Heart right ventricle (tissue), 16 donors: ENCODE measurements around the gene CNOT3. TPM values are rescaled to one million over a fixed set of nuclear protein-coding genes. Genes with fewer than 3 reads are reported as not detected.

ENCODE experiments used
- ATAC-seq, 8 donors: fragments of 200-7000 bp; cut with Tn5 transposase; one replicate each; pipeline ENCODE4 v1.9.1; 2020; ENCODE audit warnings: mild to moderate bottlenecking in 8 of 8, moderate library complexity in 8 of 8, moderate number of reproducible peaks in 1 of 8
- DNase-seq, 2 donors: peaks; one replicate each; pipeline ENCODE4 v3.0.0-alpha.2; 2020
- H3K27ac ChIP-seq, 10 donors: fragments of 200-600 bp; sonication (generic) in 2 of 10; one replicate each; pipeline versions ENCODE4 v1.5.0 to v1.8.0; 2020 to 2022; ENCODE audit warnings: mild to moderate bottlenecking in 3 of 10
- H3K27me3 ChIP-seq, 7 donors: fragments of 200-600 bp; one replicate each; pipeline ENCODE4 v1.8.0; 2021 to 2022; ENCODE audit warnings: mild to moderate bottlenecking in 2 of 7
- H3K36me3 ChIP-seq, 9 donors: fragments of 200-600 bp; sonication (generic) in 1 of 9; one replicate each; pipeline versions ENCODE4 v1.5.0 to v1.8.0; 2020 to 2022; ENCODE audit warnings: mild to moderate bottlenecking in 2 of 9
- H3K4me1 ChIP-seq, 9 donors: fragments of 200-600 bp; sonication (generic) in 1 of 9; one replicate each; pipeline versions ENCODE4 v1.5.0 to v1.8.0; 2020 to 2022; ENCODE audit warnings: mild to moderate bottlenecking in 4 of 9
- H3K4me3 ChIP-seq, 10 donors: fragments of 200-600 bp; sonication (generic) in 2 of 10; one replicate each; pipeline versions ENCODE4 v1.5.0 to v1.8.0; 2020 to 2022; ENCODE audit warnings: mild to moderate bottlenecking in 7 of 10, moderate library complexity in 2 of 10
- H3K9me3 ChIP-seq, 11 donors: fragments of 200-600 bp in 10 of 11; sonication (generic) in 2 of 11; one replicate each; pipeline versions ENCODE4 v1.5.0 to v1.8.0; 2013 to 2022; ENCODE audit warnings: mild to moderate bottlenecking in 2 of 11, control low read depth in 1 of 11, moderate library complexity in 1 of 11
- WGBS, 2 donors: extraction: QIAGEN DNeasy Blood & Tissue Kit; methylation state at CpG; one replicate each; pipeline ENCODE4 v1.1.7; 2013; ENCODE audit warnings: inconsistent platforms in 1 of 2; 5-methylcytosine and 5-hydroxymethylcytosine counted together
- intact Hi-C, 10 donors: fragments of 100-400 bp; cut with DNase I; formaldehyde crosslinking; loops; one replicate each; pipeline versions ENCODE4 v1.11.1 to v1.14.2; 2022
- polyA plus RNA-seq, 2 donors: library from polyadenylated mRNA; stranded (reverse); fragments of 200-250 nt; gene quantifications; one replicate each; pipeline ENCODE4 v1.2.3, GENCODE V29; 2013
- total RNA-seq, 10 donors: library from RNA; stranded (reverse); fragmentation: NEBNext Ultra II Directional in 3 of 10; extraction: Animal tissue kit (Norgen Biotek cat#: 25700) in 3 of 10; gene quantifications; one replicate each; pipeline versions ENCODE4 v1.2.1 to v1.2.4, GENCODE V29; 2021 to 2023
- TF ChIP-seq, protein P1 (sequence below), 9 donors: fragments of 200-600 bp; sonication (generic) in 2 of 9; IDR thresholded peaks; one replicate each; pipeline versions ENCODE4 v1.5.0 to v1.8.0; 2021 to 2022; ENCODE audit warnings: antibody characterized with exemption in 9 of 9, mild to moderate bottlenecking in 5 of 9, moderate library complexity in 1 of 9
- donor health status: Arrhythmogenic right ventricular cardiomyopathy.
- donor health status: ischemic (EF 13 %, LVEDD 7.1; RV severe dilation, severe dysfunction).
- donor health status: healthy with polysubstance abuse.
- donor health status: DM: no; HTN: yes; CAD: no.
- donor health status: DM: no; HTN: no; CAD: no.
- donor health status: ischemic (EF 25% LVEDD 6.9; RV normal size, moderate dysfunction).
- donor health status: ischemic (EF 25% LVEDD 5.7; RV mildly dilated, moderate dysfunction).
- donor health status: healthy.
- donor health status: DM: yes; HTN: yes; CAD: no.
- donor health status: Ischemic cardiomyopathy.
- donor health status: ischemic (EF 35%, LVEDD 5.7; RV mildly dilated, moderate dysfunction).
- donor health status: nonischemic (EF 11% LVEDD 7.7; RV severe dilation, severe dysfunction).
- donor health status: DM: yes; HTN: yes; CAD: no.
- donor health status: PGD.
- donor health status: ischemic (EF 29% LVEDD 5.4; RV normal size, mild dysfunction).
- donor health status: nonischemic (EF 23%, LVEDD 6.1; RV moderate dilation, normal function).

The CNOT3 gene
- total and polyA plus RNA-seq, 12 donors: 14.5 to 27.8 (median 20.9) TPM

DNA sequence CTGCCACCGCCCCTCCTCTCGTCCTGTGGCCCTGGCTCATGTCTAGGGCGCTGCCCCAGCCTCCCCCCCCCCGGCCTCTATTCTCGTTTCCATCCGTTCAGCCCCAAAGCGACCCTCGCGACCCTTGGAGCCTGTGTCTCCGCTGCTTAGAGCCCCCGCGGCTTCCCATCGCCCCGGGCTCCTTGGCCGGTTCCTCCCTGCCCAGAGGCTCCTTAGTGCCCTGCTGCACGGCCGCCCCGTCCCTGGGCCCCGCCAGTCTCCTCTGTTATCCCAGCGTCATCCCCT, 9.2 kb upstream of the CNOT3 start:
- WGBS, 2 donors: 88 to 95% methylated on average over 12 to 20 of the region's 20 CpGs
- no peak for ATAC-seq
- TF ChIP-seq, protein P1, sequence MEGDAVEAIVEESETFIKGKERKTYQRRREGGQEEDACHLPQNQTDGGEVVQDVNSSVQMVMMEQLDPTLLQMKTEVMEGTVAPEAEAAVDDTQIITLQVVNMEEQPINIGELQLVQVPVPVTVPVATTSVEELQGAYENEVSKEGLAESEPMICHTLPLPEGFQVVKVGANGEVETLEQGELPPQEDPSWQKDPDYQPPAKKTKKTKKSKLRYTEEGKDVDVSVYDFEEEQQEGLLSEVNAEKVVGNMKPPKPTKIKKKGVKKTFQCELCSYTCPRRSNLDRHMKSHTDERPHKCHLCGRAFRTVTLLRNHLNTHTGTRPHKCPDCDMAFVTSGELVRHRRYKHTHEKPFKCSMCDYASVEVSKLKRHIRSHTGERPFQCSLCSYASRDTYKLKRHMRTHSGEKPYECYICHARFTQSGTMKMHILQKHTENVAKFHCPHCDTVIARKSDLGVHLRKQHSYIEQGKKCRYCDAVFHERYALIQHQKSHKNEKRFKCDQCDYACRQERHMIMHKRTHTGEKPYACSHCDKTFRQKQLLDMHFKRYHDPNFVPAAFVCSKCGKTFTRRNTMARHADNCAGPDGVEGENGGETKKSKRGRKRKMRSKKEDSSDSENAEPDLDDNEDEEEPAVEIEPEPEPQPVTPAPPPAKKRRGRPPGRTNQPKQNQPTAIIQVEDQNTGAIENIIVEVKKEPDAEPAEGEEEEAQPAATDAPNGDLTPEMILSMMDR (IDR thresholded peaks at IDR 0.05): no peak
- Histone ChIP-seq H3K27me3 (no peaks in the 10 kb centered on the region), H3K36me3 (peaks cover 4 to 95% (median 62%) of the 10 kb centered on the region in 9 donors), H3K4me3 (no peak overlapping the region), H3K4me1 (no peaks in the 10 kb centered on the region), H3K9me3 (no peaks in the 10 kb centered on the region), H3K27ac (no peak overlapping the region)
- intact Hi-C loops: no loop called here
- DNase-seq: no peak

DNA sequence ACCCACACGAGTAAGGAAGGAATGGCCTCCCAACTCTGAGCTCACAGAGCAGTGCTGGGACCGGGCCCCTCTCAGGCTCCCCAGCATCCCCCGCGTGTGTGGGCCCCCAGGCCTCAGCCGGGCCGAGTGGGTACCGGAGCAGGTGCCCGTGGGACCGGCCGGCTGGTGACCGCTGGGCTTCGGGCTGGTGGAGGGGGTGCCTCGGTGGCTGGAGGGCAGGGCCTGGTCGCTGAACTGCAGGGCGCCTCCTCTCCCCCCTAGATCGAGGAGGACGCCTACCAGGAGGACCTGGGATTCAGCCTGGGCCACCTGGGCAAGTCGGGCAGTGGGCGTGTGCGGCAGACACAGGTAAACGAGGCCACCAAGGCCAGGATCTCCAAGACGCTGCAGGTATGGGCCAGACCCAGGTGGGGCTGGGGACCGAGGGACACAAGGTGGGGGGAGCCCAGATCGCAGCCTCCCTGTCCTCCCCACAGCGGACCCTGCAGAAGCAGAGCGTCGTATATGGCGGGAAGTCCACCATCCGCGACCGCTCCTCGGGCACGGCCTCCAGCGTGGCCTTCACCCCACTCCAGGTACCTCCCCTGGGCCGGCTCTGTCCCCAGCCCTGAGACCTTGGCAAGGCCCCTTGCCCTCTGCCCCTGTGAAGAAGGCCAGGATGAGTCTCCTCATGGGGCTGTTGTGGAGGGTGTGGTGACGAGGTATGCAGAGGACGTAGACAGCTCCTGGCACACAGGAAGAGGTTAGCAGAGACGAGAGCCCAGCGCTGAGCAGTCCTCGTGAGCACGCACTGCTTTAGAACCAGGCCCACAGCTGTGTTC, 8.6 kb upstream of the CNOT3 start:
- intact Hi-C loops: no loop called here
- no peak overlapping the region for H3K4me3 ChIP-seq
- H3K27ac ChIP-seq: no peak overlapping the region
- no peaks in the 10 kb centered on the region for H3K9me3 ChIP-seq
- TF ChIP-seq, protein P1 (IDR thresholded peaks at IDR 0.05): no peak
- H3K4me1 ChIP-seq: no peaks in the 10 kb centered on the region
- ATAC-seq: no peak
- no peaks in the 10 kb centered on the region for H3K27me3 ChIP-seq
- WGBS, 2 donors: 95 to 96% methylated on average over 40 to 41 of the region's 41 CpGs
- H3K36me3 ChIP-seq: peaks cover 4 to 89% (median 56%) of the 10 kb centered on the region in 9 donors
- no peak for DNase-seq

DNA sequence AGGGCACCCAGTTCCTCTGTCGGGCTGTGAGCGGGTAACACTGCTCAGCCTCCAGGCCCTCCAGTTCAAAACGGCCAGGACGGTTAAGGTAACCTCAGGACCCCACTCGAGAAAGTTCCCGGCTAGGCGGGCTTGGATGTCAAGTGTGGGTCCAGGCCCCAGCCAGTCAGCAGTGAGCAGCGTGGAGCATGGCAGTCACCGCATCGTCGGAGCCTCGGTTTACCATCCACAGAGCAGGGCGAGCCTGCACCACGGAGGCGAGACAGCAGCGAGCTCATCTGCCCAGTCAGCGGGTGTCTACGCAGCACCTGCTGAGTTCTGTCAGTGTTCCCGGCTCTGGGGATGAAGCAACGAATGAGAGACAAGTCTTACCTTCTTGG, 8.0 kb upstream of the CNOT3 start:
- ATAC-seq (no peak), DNase-seq (no peak)
- intact Hi-C loops: no loop called here
- TF ChIP-seq, protein P1 (IDR thresholded peaks at IDR 0.05): no peak
- no peak overlapping the region for H3K4me3 ChIP-seq
- H3K9me3 ChIP-seq: no peaks in the 10 kb centered on the region
- peaks cover 4 to 83% (median 50%) of the 10 kb centered on the region in 9 donors for H3K36me3 ChIP-seq
- no peaks in the 10 kb centered on the region for H3K4me1 ChIP-seq
- H3K27me3 ChIP-seq: peaks cover 0 to 2% (median 0%) of the 10 kb centered on the region in 7 donors
- WGBS, 2 donors: 97 to 98% methylated on average over 20 of the region's 20 CpGs
- no peak overlapping the region for H3K27ac ChIP-seq

DNA sequence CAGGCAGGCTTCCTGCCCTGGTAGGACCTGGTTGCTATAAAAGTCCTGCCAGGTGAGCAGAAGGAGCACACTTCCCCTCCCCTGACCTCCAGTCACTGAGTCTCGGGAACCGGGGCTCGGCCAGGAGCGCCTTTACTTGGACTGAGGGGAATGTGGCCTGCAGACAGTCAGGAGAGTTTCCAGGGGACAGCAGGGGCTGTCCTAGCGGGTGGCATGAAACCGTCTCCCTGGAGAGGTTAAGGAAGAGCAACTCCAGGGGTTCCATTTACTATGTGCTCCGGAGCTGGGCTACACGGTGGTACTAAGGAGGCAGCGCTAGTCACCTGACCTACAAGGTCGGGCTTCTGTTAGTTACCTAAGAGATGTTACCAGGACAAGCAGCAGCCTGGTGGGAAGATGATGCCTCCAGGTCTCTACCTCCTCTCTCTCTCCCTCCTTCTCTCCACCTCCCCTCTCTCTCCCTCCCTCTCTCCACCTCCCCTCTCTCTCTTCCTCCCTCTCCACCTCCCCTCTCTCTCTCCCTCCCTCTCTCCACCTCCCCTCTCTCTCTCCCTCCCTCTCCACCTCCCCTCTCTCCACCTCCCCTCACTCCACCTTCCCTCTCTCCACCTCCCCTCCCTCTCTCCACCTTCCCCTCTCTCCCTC, 4.1 kb upstream of the CNOT3 start:
- peaks cover 0 to 6% (median 0%) of the 10 kb centered on the region in 7 donors for H3K27me3 ChIP-seq
- no peak overlapping the region for H3K4me3 ChIP-seq
- 79 to 84% methylated on average over 10 of the region's 10 CpGs for WGBS, 2 donors
- DNase-seq: no peak
- TF ChIP-seq, protein P1 (IDR thresholded peaks at IDR 0.05): no peak
- no peaks in the 10 kb centered on the region for H3K9me3 ChIP-seq
- ATAC-seq: no peak
- H3K36me3 ChIP-seq: peaks cover 0 to 45% (median 14%) of the 10 kb centered on the region in 9 donors
- peaks cover 4 to 16% (median 11%) of the 10 kb centered on the region in 9 donors for H3K4me1 ChIP-seq
- no peak overlapping the region for H3K27ac ChIP-seq
- intact Hi-C loops: no loop called here
